GM13976 (cell line): ENCODE measurements around the gene HIVEP3.

Source experiments
- DNase-seq: peaks from one replicate; pipeline ENCODE4 v3.0.0; 2012; ENCODE audit warnings: low spot score
- in situ Hi-C: fragments of 300-500 bp; cut with MboI; formaldehyde crosslinking; loops from one replicate; pipeline ENCODE4 v1.12.0; 2022; ENCODE audit warnings: low sequenced_read_pairs, mixed read lengths, inconsistent platforms; ENCODE audit not compliant: unreplicated experiment
- TF ChIP-seq, protein P1 (sequence below): IDR thresholded peaks from 2 replicates; pipeline ENCODE4 v1.5.1; 2012; ENCODE audit warnings: borderline replicate concordance, mild to moderate bottlenecking; ENCODE audit not compliant: insufficient read depth; ENCODE audit errors: extremely low read depth, missing control alignments, control extremely low read depth

The HIVEP3 gene

DNA sequence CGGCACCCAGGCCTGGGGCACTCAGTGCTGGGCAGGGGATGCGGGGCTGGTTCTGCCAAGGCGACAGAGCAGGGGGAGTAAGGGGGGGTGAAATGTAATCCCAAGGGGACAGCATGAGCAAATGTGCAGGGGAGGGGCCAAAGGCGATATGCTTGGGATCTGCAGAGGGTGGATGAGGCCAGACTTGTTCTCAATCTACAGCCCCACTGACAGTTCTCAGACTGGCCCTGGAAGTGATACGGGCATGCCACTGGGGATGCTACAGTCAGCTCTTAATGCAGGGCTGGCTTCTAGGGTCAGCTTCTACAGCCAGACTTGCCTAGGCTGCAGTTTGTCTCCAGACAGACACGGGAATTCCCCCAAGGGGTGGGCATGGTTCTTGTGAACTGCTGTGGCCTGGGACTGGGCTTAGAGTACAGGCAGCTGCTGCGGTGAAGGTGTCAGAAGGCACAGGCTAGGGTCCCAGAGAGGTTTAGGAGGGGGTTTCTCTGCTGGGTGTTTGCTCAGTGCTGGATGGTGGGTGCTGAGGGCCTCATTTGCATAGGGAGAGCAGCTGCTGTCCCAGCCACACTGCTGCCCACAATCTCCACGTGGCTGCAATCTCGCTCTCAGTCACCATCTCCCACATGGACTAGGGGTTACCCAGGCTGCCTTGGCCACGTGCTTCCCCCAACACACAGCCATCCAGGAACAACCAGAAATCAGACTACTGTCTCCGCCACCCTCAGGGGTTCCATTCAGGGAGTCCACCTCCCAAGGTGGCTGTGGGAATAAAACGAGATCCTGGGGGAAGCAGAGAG lies 190.1 kb downstream of the HIVEP3 start:
- in situ Hi-C loops = no loop called here
- peak; percentile 89 for DNase-seq
- TF ChIP-seq, protein P1, sequence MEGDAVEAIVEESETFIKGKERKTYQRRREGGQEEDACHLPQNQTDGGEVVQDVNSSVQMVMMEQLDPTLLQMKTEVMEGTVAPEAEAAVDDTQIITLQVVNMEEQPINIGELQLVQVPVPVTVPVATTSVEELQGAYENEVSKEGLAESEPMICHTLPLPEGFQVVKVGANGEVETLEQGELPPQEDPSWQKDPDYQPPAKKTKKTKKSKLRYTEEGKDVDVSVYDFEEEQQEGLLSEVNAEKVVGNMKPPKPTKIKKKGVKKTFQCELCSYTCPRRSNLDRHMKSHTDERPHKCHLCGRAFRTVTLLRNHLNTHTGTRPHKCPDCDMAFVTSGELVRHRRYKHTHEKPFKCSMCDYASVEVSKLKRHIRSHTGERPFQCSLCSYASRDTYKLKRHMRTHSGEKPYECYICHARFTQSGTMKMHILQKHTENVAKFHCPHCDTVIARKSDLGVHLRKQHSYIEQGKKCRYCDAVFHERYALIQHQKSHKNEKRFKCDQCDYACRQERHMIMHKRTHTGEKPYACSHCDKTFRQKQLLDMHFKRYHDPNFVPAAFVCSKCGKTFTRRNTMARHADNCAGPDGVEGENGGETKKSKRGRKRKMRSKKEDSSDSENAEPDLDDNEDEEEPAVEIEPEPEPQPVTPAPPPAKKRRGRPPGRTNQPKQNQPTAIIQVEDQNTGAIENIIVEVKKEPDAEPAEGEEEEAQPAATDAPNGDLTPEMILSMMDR = no peak

DNA sequence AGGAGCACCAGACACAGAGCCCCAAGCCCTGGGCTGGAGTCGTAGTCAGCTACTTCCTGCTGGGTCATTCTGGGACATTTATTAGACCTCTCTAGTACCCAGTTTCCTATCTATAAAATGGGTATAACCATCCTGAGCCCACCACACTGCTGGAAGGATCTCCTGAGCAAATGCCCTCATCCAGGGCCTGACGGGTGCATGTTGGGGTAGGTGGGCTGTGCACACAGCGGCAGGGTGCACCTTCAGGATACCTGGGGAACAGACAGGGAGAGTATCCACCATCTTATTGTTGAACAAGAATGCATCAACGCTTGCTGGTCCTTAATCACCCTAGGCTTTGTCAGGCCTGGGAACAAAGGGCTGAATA lies 191.0 kb downstream of the HIVEP3 start:
- in situ Hi-C loops = no loop called here
- no peak for DNase-seq
- TF ChIP-seq, protein P1 = no peak

DNA sequence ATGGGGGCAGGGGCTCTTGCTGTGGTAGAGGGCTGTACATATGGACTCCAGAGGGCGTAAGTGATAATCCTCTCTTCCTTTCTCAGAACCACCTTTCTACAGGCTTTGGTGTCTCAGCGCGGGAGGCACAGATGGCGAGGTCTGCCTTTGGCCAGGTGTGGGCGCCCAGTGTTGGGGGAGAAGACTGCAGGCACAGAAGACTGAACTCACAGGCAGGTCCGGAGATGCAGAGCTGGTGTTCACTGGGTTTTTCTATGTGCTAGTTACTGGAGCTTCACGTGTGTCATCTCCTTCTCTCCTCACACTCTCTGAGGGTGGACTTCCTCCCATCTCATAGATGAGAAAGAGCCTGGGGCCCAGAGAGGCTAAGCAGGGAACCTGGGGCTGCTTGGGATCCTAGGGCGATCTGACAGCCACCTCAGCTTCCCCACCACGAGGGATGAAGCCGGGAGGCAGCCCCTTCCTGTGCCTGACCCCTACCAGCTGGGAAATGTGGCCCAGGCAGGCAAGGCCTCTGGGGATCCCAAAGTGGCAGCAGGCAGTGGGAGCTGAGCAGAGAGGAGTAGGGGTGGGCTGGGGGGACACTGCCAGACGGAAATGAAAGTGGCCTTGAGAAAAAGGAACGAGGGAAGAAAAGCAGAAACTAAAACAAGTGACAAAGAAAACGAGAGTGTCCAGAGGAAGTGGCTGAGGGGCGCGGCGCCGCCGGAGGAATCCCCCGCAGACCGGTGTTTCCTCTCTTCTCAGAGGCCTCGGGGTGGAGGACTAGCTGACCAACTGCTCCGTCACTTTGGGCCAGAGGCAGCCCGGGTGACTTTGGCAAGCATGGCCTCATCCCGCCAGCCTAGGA lies 191.6 kb downstream of the HIVEP3 start:
- DNase-seq = peak; percentile 78
- TF ChIP-seq, protein P1 = peak; percentile 7

DNA sequence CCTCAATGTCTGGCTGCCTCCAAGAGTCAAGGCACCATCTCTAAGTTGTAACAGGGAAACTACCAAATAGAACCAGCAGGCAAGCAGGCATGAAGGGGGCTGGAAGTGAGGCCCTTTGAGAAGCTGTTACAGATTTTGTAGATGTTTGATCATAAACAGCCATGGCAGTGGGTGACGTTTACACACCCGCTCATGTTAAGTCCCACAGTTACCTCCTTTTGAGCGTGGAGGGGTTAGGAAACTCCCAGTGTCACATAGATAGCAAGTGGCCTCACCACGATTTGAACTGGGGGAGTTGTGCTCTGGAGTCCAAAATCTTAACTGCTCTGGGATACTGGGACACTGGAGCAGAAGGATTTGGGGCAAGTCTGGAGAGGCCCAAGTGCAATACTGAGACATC lies 192.4 kb downstream of the HIVEP3 start:
- in situ Hi-C loops = no loop called here
- no peak for DNase-seq
- TF ChIP-seq, protein P1 = no peak

More for the DNA sequence above, 191.6 kb downstream of the HIVEP3 start:
- in situ Hi-C loops = no loop called here

DNA sequence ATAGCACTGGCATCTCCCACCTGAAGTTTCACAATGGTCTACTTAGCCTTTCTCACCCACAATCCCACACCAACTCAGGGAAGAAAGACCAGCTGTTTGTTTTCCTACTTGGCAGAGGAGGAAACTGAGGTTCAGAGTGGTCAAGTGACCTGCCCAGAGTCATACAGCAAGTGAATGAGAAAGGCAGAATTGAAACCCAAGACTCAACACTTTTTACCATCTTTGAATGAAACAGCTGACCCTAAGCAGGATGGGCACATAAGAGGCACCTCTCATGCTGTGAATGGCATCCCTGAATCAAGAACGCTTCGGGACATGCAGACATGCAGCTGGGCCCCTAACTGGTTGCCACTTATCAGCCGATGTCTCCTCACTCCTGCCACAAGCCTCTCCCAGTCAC lies 193.8 kb downstream of the HIVEP3 start:
- in situ Hi-C loops = no loop called here
- TF ChIP-seq, protein P1 = no peak
- DNase-seq = no peak

DNA sequence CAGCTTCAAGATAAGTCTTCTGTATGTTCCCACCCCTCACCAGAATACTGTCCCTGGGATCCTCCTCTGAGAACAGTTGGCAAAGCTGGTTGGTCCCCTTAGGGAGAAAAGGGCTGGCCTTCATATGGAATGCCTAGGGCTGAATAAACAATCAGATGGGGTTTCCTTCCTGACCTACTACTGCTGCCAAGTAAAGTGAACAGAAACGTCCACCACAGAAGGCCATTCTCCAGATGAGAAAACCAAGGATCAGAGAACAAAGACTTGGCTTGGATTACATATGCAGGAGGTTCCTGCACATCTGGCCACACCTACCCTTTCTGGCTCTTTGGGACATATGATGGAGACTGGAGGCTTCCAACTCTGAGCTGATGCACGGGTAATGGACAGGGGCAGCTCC lies 194.5 kb downstream of the HIVEP3 start:
- in situ Hi-C loops = no loop called here
- TF ChIP-seq, protein P1 = no peak
- no peak for DNase-seq
